Mucosa of stomach (tissue), 1 donor: Measurements from ENCODE around the gene KLHL33.

Experiments used
- H3K27me3 ChIP-seq: one replicate; pipeline ENCODE4 v1.7.0; 2013; ENCODE audit warnings: mild to moderate bottlenecking, low read length; ENCODE audit not compliant: control insufficient read depth, insufficient read depth
- H3K36me3 ChIP-seq: one replicate; pipeline ENCODE4 v1.7.0; 2013; ENCODE audit warnings: low read length; ENCODE audit not compliant: control insufficient read depth, insufficient read depth
- H3K4me1 ChIP-seq: one replicate; pipeline ENCODE4 v1.7.0; 2013; ENCODE audit warnings: mild to moderate bottlenecking, low read length; ENCODE audit not compliant: control insufficient read depth, insufficient read depth
- H3K4me3 ChIP-seq: one replicate; pipeline ENCODE4 v1.7.0; 2013; ENCODE audit warnings: low read length
- H3K9ac ChIP-seq: one replicate; pipeline ENCODE4 v1.7.0; 2013; ENCODE audit warnings: mild to moderate bottlenecking, low read length, moderate library complexity
- H3K9me3 ChIP-seq: one replicate; pipeline ENCODE4 v1.7.0; 2013; ENCODE audit warnings: mild to moderate bottlenecking, low read length, moderate library complexity; ENCODE audit not compliant: control insufficient read depth
- donor health status: Pancreatic carcinoma.

The KLHL33 gene

GRCh38 chr14:20381341-20381740 lies 54.6 kb downstream of the KLHL33 start:
- H3K9ac ChIP-seq: no peak overlapping the region
- H3K4me3 ChIP-seq: no peak overlapping the region
- H3K36me3 ChIP-seq: peaks cover 52% of the 10 kb centered on the region
- no peaks in the 10 kb centered on the region for H3K27me3 ChIP-seq
- H3K4me1 ChIP-seq: peaks cover 25% of the 10 kb centered on the region
- no peaks in the 10 kb centered on the region for H3K9me3 ChIP-seq

DNA sequence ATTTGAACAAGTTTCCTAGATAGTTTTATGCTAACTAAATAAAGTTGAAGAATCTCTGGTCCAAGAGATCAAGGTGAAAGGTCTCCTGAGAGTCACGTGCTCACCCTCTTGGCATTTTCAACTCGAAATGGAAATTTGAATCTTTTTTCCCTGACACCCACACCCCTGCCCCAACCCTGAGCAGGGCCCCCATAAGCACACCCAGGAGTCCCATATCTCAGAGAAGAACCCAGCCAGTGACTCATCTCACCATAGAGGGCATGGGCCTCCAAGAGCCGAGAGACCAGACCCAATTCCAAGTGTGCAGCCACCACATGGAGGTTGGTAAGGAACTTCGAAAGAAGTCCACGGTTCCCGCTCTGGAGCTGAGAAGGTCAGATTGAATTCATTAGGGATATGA lies 55.3 kb downstream of the KLHL33 start:
- H3K4me1 ChIP-seq: peaks cover 31% of the 10 kb centered on the region
- peaks cover 47% of the 10 kb centered on the region for H3K36me3 ChIP-seq

GRCh38 chr14:20379743-20380142 lies 56.2 kb downstream of the KLHL33 start:
- H3K36me3 ChIP-seq: peaks cover 49% of the 10 kb centered on the region
- H3K9ac ChIP-seq: no peak overlapping the region
- peaks cover 35% of the 10 kb centered on the region for H3K4me1 ChIP-seq
- no peak overlapping the region for H3K4me3 ChIP-seq
- no peaks in the 10 kb centered on the region for H3K9me3 ChIP-seq
- no peaks in the 10 kb centered on the region for H3K27me3 ChIP-seq

More for the DNA sequence above, 55.3 kb downstream of the KLHL33 start:
- Histone ChIP-seq H3K9ac (no peak overlapping the region), H3K27me3 (no peaks in the 10 kb centered on the region), H3K4me3 (no peak overlapping the region), H3K9me3 (no peaks in the 10 kb centered on the region)

DNA sequence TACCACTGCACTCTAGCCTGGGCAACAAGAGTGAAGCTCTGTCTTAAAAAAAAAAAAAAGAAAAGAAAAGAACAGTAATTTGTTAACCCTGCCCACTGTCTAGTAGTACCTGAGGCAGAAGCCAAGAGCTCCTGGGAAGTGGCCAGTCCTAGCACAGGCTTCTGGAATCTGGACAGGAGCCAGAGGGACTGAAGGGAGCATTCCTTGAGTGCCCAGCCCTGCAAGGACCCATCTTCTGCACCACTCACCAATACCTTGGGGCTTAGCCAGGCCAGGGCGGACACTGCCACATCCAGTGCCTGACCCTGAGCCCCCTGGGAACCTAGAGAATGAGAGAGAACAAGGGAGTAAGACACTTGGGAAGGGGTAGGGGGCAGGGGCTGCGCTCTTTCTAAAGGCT lies 58.8 kb downstream of the KLHL33 start:
- Histone ChIP-seq H3K27me3 (no peaks in the 10 kb centered on the region), H3K4me1 (peaks cover 35% of the 10 kb centered on the region), H3K9me3 (no peaks in the 10 kb centered on the region), H3K36me3 (peaks cover 41% of the 10 kb centered on the region), H3K9ac (no peak overlapping the region), H3K4me3 (no peak overlapping the region)

DNA sequence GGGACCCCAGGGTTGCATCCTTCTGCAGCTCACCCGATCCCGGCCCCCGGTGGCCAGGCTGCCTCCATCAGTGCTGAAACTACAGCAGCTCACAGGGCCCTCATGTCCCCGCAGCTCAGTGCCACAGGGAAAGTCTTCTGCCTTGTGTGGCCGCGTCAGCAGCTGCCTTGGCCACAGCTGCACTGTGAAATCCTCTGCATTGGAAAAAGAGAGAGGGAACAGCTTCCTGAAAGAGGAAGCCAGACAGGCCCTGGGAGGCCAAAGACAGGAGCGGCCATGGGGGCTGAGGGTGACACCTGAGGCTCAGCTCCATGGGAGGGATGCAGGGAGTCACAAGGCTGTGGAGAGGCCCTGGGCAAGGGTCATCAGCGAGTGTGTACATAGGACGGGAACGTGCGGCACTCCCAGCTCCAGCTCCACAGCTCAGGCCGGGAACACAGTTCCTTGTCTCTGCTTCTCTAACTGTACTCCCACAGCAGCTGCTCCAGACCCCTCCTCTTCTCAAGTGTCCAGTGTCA lies 59.8 kb downstream of the KLHL33 start:
- peaks cover 36% of the 10 kb centered on the region for H3K36me3 ChIP-seq
- H3K27me3 ChIP-seq: no peaks in the 10 kb centered on the region
- no peak overlapping the region for H3K9ac ChIP-seq
- H3K9me3 ChIP-seq: no peaks in the 10 kb centered on the region
- H3K4me3 ChIP-seq: no peak overlapping the region
- peaks cover 34% of the 10 kb centered on the region for H3K4me1 ChIP-seq
